Measurements from ENCODE around the gene HIC1. TPM values are rescaled to one million over a fixed set of nuclear protein-coding genes. Genes with fewer than 3 reads are reported as not detected.

The HIC1 gene
- total RNA-seq, 4 donors from 2014 or later: 32.8 to 56.2 (median 41.6) TPM

GRCh38 chr17:2025220-2025621 is 29.7 kb upstream of the HIC1 start, which contains the start of gene RTN4RL1:
RTN4RL1 (minus strand) TSS chr17:2025334; CDS start chr17:2024865, 469 bp downstream.
- ATAC-seq: peak; percentile 45
- Histone ChIP-seq H3K4me1 (peaks cover 0 to 41% (median 23%) of the 10 kb centered on the region in 3 donors), H3K27me3 (peaks cover 74% of the 10 kb centered on the region), H3K36me3 (no peaks in the 10 kb centered on the region), H3K27ac (peak within 1 kb of the TSS in 1 of 4 donors; percentile 55), H3K4me3 (peak within 1 kb of the TSS; percentile 27 to 61), H3K9me3 (no peaks in the 10 kb centered on the region)
- WGBS, 2 donors (ENCODE audit: low coverage in 1 of 2): no CpG with 5 or more reads among the region's 47 CpGs
- TF ChIP-seq, protein P1, sequence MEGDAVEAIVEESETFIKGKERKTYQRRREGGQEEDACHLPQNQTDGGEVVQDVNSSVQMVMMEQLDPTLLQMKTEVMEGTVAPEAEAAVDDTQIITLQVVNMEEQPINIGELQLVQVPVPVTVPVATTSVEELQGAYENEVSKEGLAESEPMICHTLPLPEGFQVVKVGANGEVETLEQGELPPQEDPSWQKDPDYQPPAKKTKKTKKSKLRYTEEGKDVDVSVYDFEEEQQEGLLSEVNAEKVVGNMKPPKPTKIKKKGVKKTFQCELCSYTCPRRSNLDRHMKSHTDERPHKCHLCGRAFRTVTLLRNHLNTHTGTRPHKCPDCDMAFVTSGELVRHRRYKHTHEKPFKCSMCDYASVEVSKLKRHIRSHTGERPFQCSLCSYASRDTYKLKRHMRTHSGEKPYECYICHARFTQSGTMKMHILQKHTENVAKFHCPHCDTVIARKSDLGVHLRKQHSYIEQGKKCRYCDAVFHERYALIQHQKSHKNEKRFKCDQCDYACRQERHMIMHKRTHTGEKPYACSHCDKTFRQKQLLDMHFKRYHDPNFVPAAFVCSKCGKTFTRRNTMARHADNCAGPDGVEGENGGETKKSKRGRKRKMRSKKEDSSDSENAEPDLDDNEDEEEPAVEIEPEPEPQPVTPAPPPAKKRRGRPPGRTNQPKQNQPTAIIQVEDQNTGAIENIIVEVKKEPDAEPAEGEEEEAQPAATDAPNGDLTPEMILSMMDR (IDR thresholded peaks at IDR 0.05): no peak
- TF ChIP-seq POLR2A (IDR thresholded peaks at IDR 0.05): no peak
- TF ChIP-seq POLR2AphosphoS5 (IDR thresholded peaks at IDR 0.05): no peak
- TF ChIP-seq EP300 (IDR thresholded peaks at IDR 0.05): no peak

- TF ChIP-seq, protein P1 (IDR thresholded peaks at IDR 0.05): peak in 3 of 4 experiments; percentile 61 to 77 (median 76)
- TF ChIP-seq POLR2A (IDR thresholded peaks at IDR 0.05): no peak
- no peak for TF ChIP-seq EP300 (IDR thresholded peaks at IDR 0.05)
- Histone ChIP-seq H3K4me1 (peaks cover 0 to 44% (median 25%) of the 10 kb centered on the region in 3 donors), H3K4me3 (peak overlapping the region; percentile 27 to 61), H3K36me3 (no peaks in the 10 kb centered on the region), H3K27me3 (peaks cover 74% of the 10 kb centered on the region), H3K9me3 (no peaks in the 10 kb centered on the region), H3K27ac (peak overlapping the region in 1 of 4 donors; percentile 55)
- 0% methylated on average over 1 to 16 of the region's 55 CpGs for WGBS, 2 donors (ENCODE audit: low coverage in 1 of 2)
- no peak for ATAC-seq
These were observed 29.1 kb upstream of the HIC1 start for GRCh38 chr17:2025622-2026309.

DNA sequence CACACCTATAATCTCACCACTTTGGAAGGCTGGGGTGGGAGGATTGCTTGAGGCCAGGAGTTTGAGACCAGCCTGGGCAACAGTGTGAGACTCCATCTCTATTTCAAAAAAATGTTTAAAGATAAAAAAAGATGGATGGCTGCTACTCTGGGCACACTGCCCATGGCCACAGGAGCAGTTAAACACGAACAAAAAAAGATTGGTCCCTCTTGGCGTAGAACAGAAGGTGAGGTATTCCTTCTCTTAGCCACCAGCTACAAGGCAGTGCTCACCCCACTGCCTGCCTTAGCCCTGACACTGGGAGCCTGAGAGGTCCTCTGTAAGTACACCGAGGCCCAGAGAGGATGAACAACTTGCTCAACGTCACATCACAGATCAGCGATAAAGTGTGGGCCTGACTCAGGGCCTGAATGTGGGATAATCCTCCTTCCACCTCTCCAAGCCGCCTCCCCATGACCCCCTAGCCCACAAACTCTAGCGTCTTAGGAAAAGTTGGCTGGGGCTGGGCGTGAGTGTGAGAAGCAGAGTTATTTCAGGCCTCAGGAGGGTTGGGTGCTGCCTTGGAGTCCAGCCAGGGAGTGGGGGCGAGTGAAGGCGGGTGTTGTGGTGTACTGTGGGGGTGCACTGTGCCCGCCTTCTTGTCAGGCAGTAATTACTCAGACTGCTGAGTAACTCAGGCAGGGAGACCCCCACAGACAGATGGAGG is 27.2 kb upstream of the HIC1 start:
- no peak for ATAC-seq

DNA sequence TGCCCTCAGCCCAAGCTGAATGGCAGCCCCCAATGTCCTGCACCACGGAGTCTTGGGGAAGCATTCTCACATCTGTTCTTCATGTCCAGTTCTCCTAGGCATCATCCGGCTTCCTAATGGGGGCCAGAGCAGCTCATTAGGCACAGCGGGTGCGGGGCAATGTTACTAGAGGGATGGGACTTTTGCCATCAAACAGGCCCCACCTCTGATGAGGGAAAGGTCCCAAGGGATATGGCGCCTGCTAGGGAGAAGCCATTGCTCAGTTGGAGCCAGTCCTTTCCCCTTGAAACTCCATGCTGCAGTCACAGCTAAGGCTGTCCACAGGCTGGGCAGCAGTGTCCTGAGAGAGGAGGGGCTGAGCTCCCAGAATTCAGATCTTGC is 26.7 kb upstream of the HIC1 start:
- Histone ChIP-seq H3K27me3 (peaks cover 64% of the 10 kb centered on the region), H3K4me3 (no peak overlapping the region), H3K4me1 (peaks cover 0 to 66% (median 36%) of the 10 kb centered on the region in 3 donors), H3K36me3 (peaks cover 0 to under 1% of the 10 kb centered on the region in 2 donors), H3K27ac (no peak overlapping the region), H3K9me3 (no peaks in the 10 kb centered on the region)
- TF ChIP-seq POLR2AphosphoS5 (IDR thresholded peaks at IDR 0.05): no peak
- no peak for TF ChIP-seq POLR2A (IDR thresholded peaks at IDR 0.05)
- TF ChIP-seq EP300 (IDR thresholded peaks at IDR 0.05): no peak
- TF ChIP-seq, protein P1 (IDR thresholded peaks at IDR 0.05): no peak
- ATAC-seq: no peak
- WGBS, 2 donors (ENCODE audit: low coverage in 1 of 2): 80% methylated on average over 1 of the region's 5 CpGs; no CpG with 5 or more reads in 1 of the 2 donors

More for the DNA sequence above, 27.2 kb upstream of the HIC1 start:
- no peaks in the 10 kb centered on the region for H3K9me3 ChIP-seq
- WGBS, 2 donors (ENCODE audit: low coverage in 1 of 2): 20 to 57% methylated on average over 2 to 4 of the region's 11 CpGs
- TF ChIP-seq, protein P1 (IDR thresholded peaks at IDR 0.05): no peak
- TF ChIP-seq POLR2AphosphoS5 (IDR thresholded peaks at IDR 0.05) (no peak), POLR2A (IDR thresholded peaks at IDR 0.05) (no peak), EP300 (IDR thresholded peaks at IDR 0.05) (no peak)
- H3K27ac ChIP-seq: no peak overlapping the region
- H3K4me1 ChIP-seq: peaks cover 0 to 64% (median 36%) of the 10 kb centered on the region in 3 donors
- peaks cover 70% of the 10 kb centered on the region for H3K27me3 ChIP-seq
- no peaks in the 10 kb centered on the region for H3K36me3 ChIP-seq
- no peak overlapping the region for H3K4me3 ChIP-seq

Data from gastroesophageal sphincter (tissue), 4 donors.